MCF 10A (cell line): Measurements from ENCODE around the gene DEFB115. TPM values are rescaled to one million over a fixed set of nuclear protein-coding genes. Genes with fewer than 3 reads are reported as not detected.

Source experiments
- BruUV-seq: library from RNA; stranded (reverse); fragments of 400-500 nt; replicated peaks from 2 replicates; lab custom pipeline; 2021; lab: Mats Ljungman, UMichigan
- CTCF ChIA-PET: fragments of 300-600 bp; sonication (Branson Sonifier 250); formaldehyde crosslinking; extraction: SDS; loops from one replicate; lab custom pipeline; 2021; ENCODE audit warnings: antibody characterized with exemption, inconsistent platforms; lab: Yijun Ruan, JAX
- POLR2A ChIA-PET: fragments of 300-600, 350-650 bp; sonication (Branson Sonifier 250); formaldehyde crosslinking; extraction: SDS; loops from one replicate; lab custom pipeline; 2020; ENCODE audit warnings: antibody characterized with exemption, inconsistent platforms; lab: Yijun Ruan, JAX
- DNase-seq: peaks from one replicate; pipeline ENCODE4 v3.0.0-alpha.2; 2018; ENCODE audit not compliant: unreplicated experiment
- H3K27ac Mint-ChIP-seq: one replicate; pipeline ENCODE4 v1.8.0; 2022; ENCODE audit warnings: mild to moderate bottlenecking, low read depth, mixed read lengths; ENCODE audit not compliant: unreplicated experiment
- H3K27me3 Mint-ChIP-seq: one replicate; pipeline ENCODE4 v1.8.0; 2022; ENCODE audit warnings: mixed read lengths; ENCODE audit not compliant: insufficient read depth, unreplicated experiment
- H3K36me3 Mint-ChIP-seq: one replicate; pipeline ENCODE4 v1.8.0; 2022; ENCODE audit warnings: mild to moderate bottlenecking, moderate library complexity, mixed read lengths; ENCODE audit not compliant: insufficient read depth, unreplicated experiment
- H3K4me1 Mint-ChIP-seq: one replicate; pipeline ENCODE4 v1.8.0; 2022; ENCODE audit warnings: mixed read lengths; ENCODE audit not compliant: insufficient read depth, unreplicated experiment
- H3K4me3 Mint-ChIP-seq: one replicate; pipeline ENCODE4 v1.8.0; 2022; ENCODE audit warnings: mild to moderate bottlenecking, moderate library complexity, mixed read lengths; ENCODE audit not compliant: unreplicated experiment
- H3K9me3 Mint-ChIP-seq: one replicate; pipeline ENCODE4 v1.8.0; 2022; ENCODE audit warnings: mixed read lengths; ENCODE audit not compliant: unreplicated experiment
- intact Hi-C: fragments of 100-400 bp; cut with micrococcal nuclease; formaldehyde crosslinking; loops from 2 replicates; pipeline ENCODE4 v1.14.1; 2022
- total RNA-seq: library from RNA; stranded (reverse); gene quantifications from 2 replicates; pipeline ENCODE4 v1.2.3, GENCODE V29; 2022
- TF ChIP-seq, protein P1 (sequence below): fragments of 200-600 bp; IDR thresholded peaks from one replicate; pipeline ENCODE4 v1.8.0; 2022; ENCODE audit warnings: antibody characterized with exemption, mild to moderate bottlenecking; ENCODE audit not compliant: unreplicated experiment

Gene DEFB115
- total RNA-seq, 1 experiment from 2014 or later = not detected

- intact Hi-C loops = no loop called here
- no TSS peak for BruUV-seq
- H3K4me3 Mint-ChIP-seq = no peak within 1 kb of the TSS
- H3K36me3 Mint-ChIP-seq = no peaks in the 10 kb centered on the region
- no peaks in the 10 kb centered on the region for H3K9me3 Mint-ChIP-seq
- no peak within 1 kb of the TSS for H3K27ac Mint-ChIP-seq
- DNase-seq = no peak
- H3K4me1 Mint-ChIP-seq = no peaks in the 10 kb centered on the region
- POLR2A ChIA-PET = no interaction called here
- no peaks in the 10 kb centered on the region for H3K27me3 Mint-ChIP-seq
- TF ChIP-seq, protein P1, sequence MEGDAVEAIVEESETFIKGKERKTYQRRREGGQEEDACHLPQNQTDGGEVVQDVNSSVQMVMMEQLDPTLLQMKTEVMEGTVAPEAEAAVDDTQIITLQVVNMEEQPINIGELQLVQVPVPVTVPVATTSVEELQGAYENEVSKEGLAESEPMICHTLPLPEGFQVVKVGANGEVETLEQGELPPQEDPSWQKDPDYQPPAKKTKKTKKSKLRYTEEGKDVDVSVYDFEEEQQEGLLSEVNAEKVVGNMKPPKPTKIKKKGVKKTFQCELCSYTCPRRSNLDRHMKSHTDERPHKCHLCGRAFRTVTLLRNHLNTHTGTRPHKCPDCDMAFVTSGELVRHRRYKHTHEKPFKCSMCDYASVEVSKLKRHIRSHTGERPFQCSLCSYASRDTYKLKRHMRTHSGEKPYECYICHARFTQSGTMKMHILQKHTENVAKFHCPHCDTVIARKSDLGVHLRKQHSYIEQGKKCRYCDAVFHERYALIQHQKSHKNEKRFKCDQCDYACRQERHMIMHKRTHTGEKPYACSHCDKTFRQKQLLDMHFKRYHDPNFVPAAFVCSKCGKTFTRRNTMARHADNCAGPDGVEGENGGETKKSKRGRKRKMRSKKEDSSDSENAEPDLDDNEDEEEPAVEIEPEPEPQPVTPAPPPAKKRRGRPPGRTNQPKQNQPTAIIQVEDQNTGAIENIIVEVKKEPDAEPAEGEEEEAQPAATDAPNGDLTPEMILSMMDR = no peak
- CTCF ChIA-PET = interaction anchor here (2.0 kb wide), 1 partner anchor 48 kb away, joined by 8 read pairs; no protein-coding TSS in a partner anchor
These were observed 51.2 kb downstream of the DEFB115 start, which contains the start of gene DEFB116 for GRCh38 chr20:31308535-31309162. TSS of gene DEFB116 (minus strand) at chr20:31308585. CDS start at chr20:31308585, 0 bp downstream.

Other genes starting within 250 kb of the DEFB115 start
- gene DEFB116, start 50.9 kb downstream of the DEFB115 start, total RNA-seq = not detected in 2 replicates
- not detected in 2 replicates for gene DEFB118, start 110.9 kb downstream of the DEFB115 start, total RNA-seq
- gene DEFB119, start 132.9 kb downstream of the DEFB115 start, total RNA-seq = not detected in 2 replicates
- not detected in 2 replicates for gene DEFB121, start 148.6 kb downstream of the DEFB115 start, total RNA-seq
- not detected in 2 replicates for gene DEFB123, start 183.0 kb downstream of the DEFB115 start, total RNA-seq
- not detected in 2 replicates for gene DEFB124, start 217.5 kb downstream of the DEFB115 start, total RNA-seq
- gene REM1, start 217.6 kb downstream of the DEFB115 start, total RNA-seq = not detected in 2 replicates